Skeletal muscle satellite cell (primary cell): ENCODE measurements around the gene TEX47. TPM values are rescaled to one million over a fixed set of nuclear protein-coding genes. Genes with fewer than 3 reads are reported as not detected.

ENCODE experiments used
- small RNA-seq: library from RNA; depleted of rRNA; stranded (forward); fragments of <200 nt; gene quantifications from one replicate; pipeline ENCODE3, GENCODE V24; 2012

The TEX47 gene

Small RNA genes within 50 kb of the gene (small RNA-seq; reads per million reads assigned to genes)
- gene AC002127.1 = not detected
